Fibroblast of the aortic adventitia (primary cell): Measurements from ENCODE around the gene BRCA2. TPM values are rescaled to one million over a fixed set of nuclear protein-coding genes. Genes with fewer than 3 reads are reported as not detected.
A peak's percentile ranks its signal among the peaks of the same experiment; 100 is the strongest.

ENCODE experiments used
- DNase-seq: peaks from one replicate; pipeline ENCODE4 v3.0.0-alpha.2; 2010; ENCODE audit warnings: low read depth
- H3K4me3 ChIP-seq: 2 replicates; pipeline ENCODE4 v1.5.1; 2011; ENCODE audit warnings: low read depth, mild to moderate bottlenecking, control low read depth, low read length, moderate library complexity
- CTCF ChIP-seq: IDR thresholded peaks from 2 replicates; pipeline ENCODE4 v1.5.1; 2011; ENCODE audit warnings: mild to moderate bottlenecking, low read length, control low read depth, inconsistent platforms; ENCODE audit not compliant: insufficient read depth
- total RNA-seq: library from RNA; depleted of rRNA; stranded (reverse); fragments of >200 nt; gene quantifications from 2 replicates; pipeline ENCODE4 v1.2.3, GENCODE V29; 2012; ENCODE audit warnings: low replicate concordance

The BRCA2 gene
- total RNA-seq, 1 donor = 23.1 TPM

GRCh38 chr13:32408296-32409000 lies 93.1 kb downstream of the BRCA2 start:
- no peak for TF ChIP-seq CTCF
- DNase-seq = no peak
- no peak overlapping the region for H3K4me3 ChIP-seq

GRCh38 chr13:32409001-32409313 lies 93.6 kb downstream of the BRCA2 start:
- DNase-seq = no peak
- TF ChIP-seq CTCF = no peak
- H3K4me3 ChIP-seq = no peak overlapping the region

GRCh38 chr13:32409561-32410421 lies 94.5 kb downstream of the BRCA2 start:
- TF ChIP-seq CTCF = no peak
- peak overlapping the region; percentile 14 for H3K4me3 ChIP-seq
- peak; percentile 84 for DNase-seq

- DNase-seq = no peak
- TF ChIP-seq CTCF = no peak
- H3K4me3 ChIP-seq = no peak overlapping the region
Measured at GRCh38 chr13:32413284-32413683, 98.0 kb downstream of the BRCA2 start.

GRCh38 chr13:32414580-32414979 lies 99.3 kb downstream of the BRCA2 start:
- no peak overlapping the region for H3K4me3 ChIP-seq
- DNase-seq = no peak
- no peak for TF ChIP-seq CTCF

- peak; percentile 60 for TF ChIP-seq CTCF
- peak; percentile 8 for DNase-seq
- H3K4me3 ChIP-seq = no peak overlapping the region
Measured at GRCh38 chr13:32415019-32415418, 99.7 kb downstream of the BRCA2 start.
